ENCODE results near the gene DALRD3.

- no peak for TF ChIP-seq CTCF (IDR thresholded peaks at IDR 0.05)
- TF ChIP-seq POLR2A (IDR thresholded peaks at IDR 0.05; ENCODE audit: low read depth) = no peak
Observed at GRCh38 chr3:48989126-48989795, 29.1 kb downstream of the DALRD3 start.

Measured in esophagus muscularis mucosa (tissue), 3 donors.